ENCODE data around the gene COL5A2. TPM values are rescaled to one million over a fixed set of nuclear protein-coding genes. Genes with fewer than 3 reads are reported as not detected.

The COL5A2 gene
- total and polyA plus RNA-seq, 9 of the 15 experiments (the other 6 are each of a cell fraction or from before 2014, with no cell fraction given) = 0.01 to 0.54 (median 0.19) TPM

DNA sequence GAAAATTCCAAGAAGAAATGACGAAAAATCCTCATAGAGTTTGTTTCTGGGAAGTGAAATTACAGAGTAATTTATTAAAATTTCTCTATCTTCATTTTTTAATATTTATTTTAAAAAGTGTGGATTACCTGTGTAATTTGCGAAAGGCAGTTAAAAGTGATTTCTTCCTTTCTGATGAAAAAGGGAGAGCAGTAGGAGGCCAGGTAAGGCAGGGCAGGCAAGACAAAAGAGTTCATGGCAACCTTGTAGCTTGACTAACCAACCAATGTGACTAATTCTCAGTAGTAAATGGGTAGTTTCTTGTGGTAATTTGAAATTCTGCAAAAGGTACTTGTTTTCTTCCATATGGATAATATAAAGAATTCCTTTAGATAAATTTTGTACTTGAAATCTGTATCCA lies 34.9 kb upstream of the COL5A2 start (continued):
- TF ChIP-seq CUX1 (CRISPR knock-in tag; IDR thresholded peaks at IDR 0.05) = no peak
- TF ChIP-seq MTA1 (IDR thresholded peaks at IDR 0.05; ENCODE audit: borderline replicate concordance) = no peak
- TF ChIP-seq, protein P1, sequence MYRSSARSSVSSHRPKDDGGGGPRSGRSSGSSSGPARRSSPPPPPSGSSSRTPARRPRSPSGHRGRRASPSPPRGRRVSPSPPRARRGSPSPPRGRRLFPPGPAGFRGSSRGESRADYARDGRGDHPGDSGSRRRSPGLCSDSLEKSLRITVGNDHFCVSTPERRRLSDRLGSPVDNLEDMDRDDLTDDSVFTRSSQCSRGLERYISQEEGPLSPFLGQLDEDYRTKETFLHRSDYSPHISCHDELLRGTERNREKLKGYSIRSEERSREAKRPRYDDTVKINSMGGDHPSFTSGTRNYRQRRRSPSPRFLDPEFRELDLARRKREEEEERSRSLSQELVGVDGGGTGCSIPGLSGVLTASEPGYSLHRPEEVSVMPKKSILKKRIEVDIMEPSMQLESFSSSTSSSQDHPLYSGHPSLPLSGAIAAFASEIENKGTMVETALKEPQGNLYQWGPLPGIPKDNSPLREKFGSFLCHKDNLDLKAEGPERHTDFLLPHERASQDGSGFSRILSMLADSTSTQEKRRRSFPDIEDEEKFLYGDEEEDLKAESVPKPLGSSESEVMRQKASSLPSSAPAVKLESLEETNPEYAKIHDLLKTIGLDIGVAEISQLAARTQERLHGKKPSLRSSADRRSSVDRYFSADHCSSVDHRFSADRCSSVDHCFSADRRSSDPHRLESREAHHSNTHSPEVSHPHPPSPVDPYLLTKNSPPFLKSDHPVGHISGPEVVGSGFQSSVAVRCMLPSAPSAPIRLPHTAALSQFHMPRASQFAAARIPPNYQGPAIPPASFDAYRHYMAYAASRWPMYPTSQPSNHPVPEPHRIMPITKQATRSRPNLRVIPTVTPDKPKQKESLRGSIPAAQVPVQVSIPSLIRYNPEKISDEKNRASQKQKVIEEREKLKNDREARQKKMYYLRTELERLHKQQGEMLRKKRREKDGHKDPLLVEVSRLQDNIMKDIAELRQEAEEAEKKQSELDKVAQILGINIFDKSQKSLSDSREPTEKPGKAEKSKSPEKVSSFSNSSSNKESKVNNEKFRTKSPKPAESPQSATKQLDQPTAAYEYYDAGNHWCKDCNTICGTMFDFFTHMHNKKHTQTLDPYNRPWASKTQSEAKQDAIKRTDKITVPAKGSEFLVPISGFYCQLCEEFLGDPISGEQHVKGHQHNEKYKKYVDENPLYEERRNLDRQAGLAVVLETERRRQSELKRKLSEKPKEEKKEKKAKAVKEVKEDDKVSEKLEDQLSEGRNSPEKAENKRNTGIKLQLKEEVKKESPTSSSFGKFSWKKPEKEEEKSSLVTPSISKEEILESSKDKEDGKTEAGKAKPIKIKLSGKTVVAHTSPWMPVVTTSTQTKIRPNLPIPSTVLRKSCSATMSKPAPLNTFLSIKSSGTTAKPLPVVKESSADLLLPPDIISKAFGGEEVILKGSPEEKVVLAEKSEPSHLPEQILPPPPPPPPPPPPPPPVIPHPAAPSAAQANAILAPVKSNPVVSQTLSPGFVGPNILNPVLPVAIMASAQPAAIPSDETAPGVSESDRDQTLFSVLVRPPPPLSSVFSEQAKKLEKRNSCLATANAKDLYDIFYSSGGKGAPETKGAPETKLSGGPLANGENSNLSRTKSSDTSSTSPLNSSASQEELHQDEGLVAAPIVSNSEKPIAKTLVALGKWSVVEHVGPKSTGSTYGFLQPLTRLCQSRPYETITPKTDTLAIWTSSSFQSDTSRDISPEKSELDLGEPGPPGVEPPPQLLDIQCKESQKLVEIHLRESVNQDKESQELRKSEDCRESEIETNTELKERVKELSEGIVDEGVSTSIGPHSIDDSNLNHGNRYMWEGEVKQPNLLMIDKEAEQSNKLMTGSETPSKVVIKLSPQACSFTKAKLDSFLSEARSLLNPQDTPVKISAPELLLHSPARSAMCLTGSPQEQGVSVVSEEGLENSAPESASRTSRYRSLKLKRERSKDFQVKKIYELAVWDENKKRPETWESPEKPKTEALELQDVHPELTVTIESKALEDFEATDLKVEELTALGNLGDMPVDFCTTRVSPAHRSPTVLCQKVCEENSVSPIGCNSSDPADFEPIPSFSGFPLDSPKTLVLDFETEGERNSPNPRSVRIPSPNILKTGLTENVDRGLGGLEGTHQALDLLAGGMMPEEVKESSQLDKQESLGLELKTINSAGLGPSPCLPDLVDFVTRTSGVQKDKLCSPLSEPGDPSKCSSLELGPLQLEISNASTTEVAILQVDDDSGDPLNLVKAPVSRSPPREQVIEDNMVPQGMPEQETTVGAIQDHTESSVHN (IDR thresholded peaks at IDR 0.05; ENCODE audit: borderline replicate concordance in 1 of 2, low read depth in 1 of 2) = no peak
- TF ChIP-seq ARNT (IDR thresholded peaks at IDR 0.05) = no peak
- no peak for TF ChIP-seq ZNF217 (CRISPR knock-in tag; IDR thresholded peaks at IDR 0.05)
- TF ChIP-seq, protein P2, sequence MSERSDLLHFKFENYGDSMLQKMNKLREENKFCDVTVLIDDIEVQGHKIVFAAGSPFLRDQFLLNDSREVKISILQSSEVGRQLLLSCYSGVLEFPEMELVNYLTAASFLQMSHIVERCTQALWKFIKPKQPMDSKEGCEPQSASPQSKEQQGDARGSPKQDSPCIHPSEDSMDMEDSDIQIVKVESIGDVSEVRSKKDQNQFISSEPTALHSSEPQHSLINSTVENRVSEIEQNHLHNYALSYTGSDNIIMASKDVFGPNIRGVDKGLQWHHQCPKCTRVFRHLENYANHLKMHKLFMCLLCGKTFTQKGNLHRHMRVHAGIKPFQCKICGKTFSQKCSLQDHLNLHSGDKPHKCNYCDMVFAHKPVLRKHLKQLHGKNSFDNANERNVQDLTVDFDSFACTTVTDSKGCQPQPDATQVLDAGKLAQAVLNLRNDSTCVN (CRISPR knock-in tag; IDR thresholded peaks at IDR 0.05) = no peak
- no peak for TF ChIP-seq C11orf30 (IDR thresholded peaks at IDR 0.05; ENCODE audit: low read depth)
- TF ChIP-seq TAF1 (IDR thresholded peaks at IDR 0.05; ENCODE audit: control insufficient read depth, extremely low read depth, insufficient read depth, low read length, severe bottlenecking) = no peak
- no peak for TF ChIP-seq EP300 (IDR thresholded peaks at IDR 0.05; ENCODE audit: low read length)
- TF ChIP-seq YBX1 (IDR thresholded peaks at IDR 0.05) = no peak
- TF ChIP-seq IRF1 (CRISPR knock-in tag; IDR thresholded peaks at IDR 0.05; ENCODE audit: borderline replicate concordance) = no peak
- TF ChIP-seq ZNF140 (CRISPR knock-in tag; IDR thresholded peaks at IDR 0.05) = no peak
- no peak for TF ChIP-seq CBX1 (IDR thresholded peaks at IDR 0.05; ENCODE audit: low read depth)
